ENCODE measurements around the gene DNAH12. TPM values are rescaled to one million over a fixed set of nuclear protein-coding genes. Genes with fewer than 3 reads are reported as not detected.

The DNAH12 gene
- total and polyA plus RNA-seq, 4 donors = 0.05 to 0.08 (median 0.08) TPM; not detected in 1

DNA sequence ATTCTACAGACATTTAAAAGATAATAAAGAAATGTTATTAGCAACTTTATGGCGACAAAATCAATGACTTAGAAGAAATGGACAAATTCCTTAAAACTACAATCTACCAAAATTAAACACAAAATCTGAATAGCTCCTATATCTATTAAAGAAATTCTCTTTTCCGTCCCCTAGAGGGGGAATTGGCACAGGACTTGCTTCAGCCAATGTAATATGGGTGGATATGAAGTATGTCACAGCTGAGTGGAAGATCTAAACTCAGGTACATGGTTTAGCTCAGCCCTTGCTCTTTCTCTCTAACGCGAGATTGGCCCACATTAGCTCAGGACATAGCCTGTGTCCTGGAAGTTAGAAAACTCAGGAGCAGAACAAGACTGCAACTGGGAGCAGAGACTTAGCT is 79.3 kb downstream of the DNAH12 start:
- Histone ChIP-seq H3K9ac (ENCODE audit: low read depth in 1 of 2, low read length in 2 of 2) (no peak overlapping the region), H3K4me3 (ENCODE audit: low read depth in 1 of 3, low read length in 3 of 3) (no peak overlapping the region), H3K9me3 (ENCODE audit: control insufficient read depth in 4 of 4, low read length in 3 of 4) (no peaks in the 10 kb centered on the region), H3K36me3 (ENCODE audit: control insufficient read depth in 4 of 4, insufficient read depth in 3 of 4, low read depth in 1 of 4, low read length in 3 of 4) (no peaks in the 10 kb centered on the region), H3K27ac (ENCODE audit: low read depth in 1 of 2, low read length in 2 of 2) (no peak overlapping the region), H3K27me3 (ENCODE audit: control insufficient read depth in 4 of 4, insufficient read depth in 4 of 4, low read length in 3 of 4) (no peaks in the 10 kb centered on the region), H3K4me1 (ENCODE audit: control insufficient read depth in 4 of 4, insufficient read depth in 4 of 4, low read length in 3 of 4) (no peaks in the 10 kb centered on the region)
- 81% methylated on average over 4 of the region's 4 CpGs for WGBS
- TF ChIP-seq, protein P1, sequence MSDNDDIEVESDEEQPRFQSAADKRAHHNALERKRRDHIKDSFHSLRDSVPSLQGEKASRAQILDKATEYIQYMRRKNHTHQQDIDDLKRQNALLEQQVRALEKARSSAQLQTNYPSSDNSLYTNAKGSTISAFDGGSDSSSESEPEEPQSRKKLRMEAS (IDR thresholded peaks at IDR 0.05) = no peak
- TF ChIP-seq RXRA (IDR thresholded peaks at IDR 0.05) (no peak), NR2F2 (IDR thresholded peaks at IDR 0.05) (no peak), GABPA (IDR thresholded peaks at IDR 0.05 in 1 of 2, conservative IDR thresholded peaks at IDR 0.05 in 1 of 2) (no peak), FOXA1 (IDR thresholded peaks at IDR 0.05) (no peak), EGR1 (IDR thresholded peaks at IDR 0.05; ENCODE audit: low read depth in 2 of 2) (no peak)
- DNase-seq (ENCODE audit: low spot score) = no peak

DNA sequence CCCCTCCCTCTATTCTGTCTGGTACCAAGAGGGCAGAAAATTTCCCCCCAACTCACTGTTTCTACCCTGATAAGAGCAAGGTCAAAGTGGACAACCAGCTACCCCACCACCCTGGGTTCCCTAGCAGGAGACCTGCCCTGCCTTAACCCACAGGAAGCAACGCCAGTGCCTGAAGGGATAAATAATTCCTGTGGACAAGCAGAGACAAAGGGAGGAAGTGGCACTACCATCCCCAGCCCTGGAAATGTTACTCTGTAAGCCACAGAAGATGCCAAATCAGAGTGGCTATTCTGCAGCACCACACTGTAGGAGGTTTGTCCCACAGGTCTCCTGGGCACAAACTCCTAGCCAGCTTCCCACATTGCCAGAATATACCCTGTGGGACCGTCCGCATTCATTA is 80.1 kb downstream of the DNAH12 start:
- Histone ChIP-seq H3K9me3 (ENCODE audit: control insufficient read depth in 4 of 4, low read length in 3 of 4) (no peaks in the 10 kb centered on the region), H3K27ac (ENCODE audit: low read depth in 1 of 2, low read length in 2 of 2) (no peak overlapping the region), H3K9ac (ENCODE audit: low read depth in 1 of 2, low read length in 2 of 2) (no peak overlapping the region), H3K27me3 (ENCODE audit: control insufficient read depth in 4 of 4, insufficient read depth in 4 of 4, low read length in 3 of 4) (no peaks in the 10 kb centered on the region), H3K4me3 (ENCODE audit: low read depth in 1 of 3, low read length in 3 of 3) (no peak overlapping the region), H3K36me3 (ENCODE audit: control insufficient read depth in 4 of 4, insufficient read depth in 3 of 4, low read depth in 1 of 4, low read length in 3 of 4) (no peaks in the 10 kb centered on the region), H3K4me1 (ENCODE audit: control insufficient read depth in 4 of 4, insufficient read depth in 4 of 4, low read length in 3 of 4) (no peaks in the 10 kb centered on the region)
- WGBS = 90% methylated on average over 3 of the region's 3 CpGs
- no peak for DNase-seq (ENCODE audit: low spot score)
- no peak for TF ChIP-seq FOXA1 (IDR thresholded peaks at IDR 0.05)
- no peak for TF ChIP-seq JUND (IDR thresholded peaks at IDR 0.05)
- no peak for TF ChIP-seq RAD21 (IDR thresholded peaks at IDR 0.05)
- TF ChIP-seq SP1 (IDR thresholded peaks at IDR 0.05) = no peak
- TF ChIP-seq, protein P2, sequence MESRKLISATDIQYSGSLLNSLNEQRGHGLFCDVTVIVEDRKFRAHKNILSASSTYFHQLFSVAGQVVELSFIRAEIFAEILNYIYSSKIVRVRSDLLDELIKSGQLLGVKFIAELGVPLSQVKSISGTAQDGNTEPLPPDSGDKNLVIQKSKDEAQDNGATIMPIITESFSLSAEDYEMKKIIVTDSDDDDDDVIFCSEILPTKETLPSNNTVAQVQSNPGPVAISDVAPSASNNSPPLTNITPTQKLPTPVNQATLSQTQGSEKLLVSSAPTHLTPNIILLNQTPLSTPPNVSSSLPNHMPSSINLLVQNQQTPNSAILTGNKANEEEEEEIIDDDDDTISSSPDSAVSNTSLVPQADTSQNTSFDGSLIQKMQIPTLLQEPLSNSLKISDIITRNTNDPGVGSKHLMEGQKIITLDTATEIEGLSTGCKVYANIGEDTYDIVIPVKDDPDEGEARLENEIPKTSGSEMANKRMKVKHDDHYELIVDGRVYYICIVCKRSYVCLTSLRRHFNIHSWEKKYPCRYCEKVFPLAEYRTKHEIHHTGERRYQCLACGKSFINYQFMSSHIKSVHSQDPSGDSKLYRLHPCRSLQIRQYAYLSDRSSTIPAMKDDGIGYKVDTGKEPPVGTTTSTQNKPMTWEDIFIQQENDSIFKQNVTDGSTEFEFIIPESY (IDR thresholded peaks at IDR 0.05) = no peak
- TF ChIP-seq FOXA2 (IDR thresholded peaks at IDR 0.05) = no peak
- TF ChIP-seq, protein P1 (IDR thresholded peaks at IDR 0.05) = no peak
- no peak for TF ChIP-seq YY1 (IDR thresholded peaks at IDR 0.05)
- TF ChIP-seq, protein P3, sequence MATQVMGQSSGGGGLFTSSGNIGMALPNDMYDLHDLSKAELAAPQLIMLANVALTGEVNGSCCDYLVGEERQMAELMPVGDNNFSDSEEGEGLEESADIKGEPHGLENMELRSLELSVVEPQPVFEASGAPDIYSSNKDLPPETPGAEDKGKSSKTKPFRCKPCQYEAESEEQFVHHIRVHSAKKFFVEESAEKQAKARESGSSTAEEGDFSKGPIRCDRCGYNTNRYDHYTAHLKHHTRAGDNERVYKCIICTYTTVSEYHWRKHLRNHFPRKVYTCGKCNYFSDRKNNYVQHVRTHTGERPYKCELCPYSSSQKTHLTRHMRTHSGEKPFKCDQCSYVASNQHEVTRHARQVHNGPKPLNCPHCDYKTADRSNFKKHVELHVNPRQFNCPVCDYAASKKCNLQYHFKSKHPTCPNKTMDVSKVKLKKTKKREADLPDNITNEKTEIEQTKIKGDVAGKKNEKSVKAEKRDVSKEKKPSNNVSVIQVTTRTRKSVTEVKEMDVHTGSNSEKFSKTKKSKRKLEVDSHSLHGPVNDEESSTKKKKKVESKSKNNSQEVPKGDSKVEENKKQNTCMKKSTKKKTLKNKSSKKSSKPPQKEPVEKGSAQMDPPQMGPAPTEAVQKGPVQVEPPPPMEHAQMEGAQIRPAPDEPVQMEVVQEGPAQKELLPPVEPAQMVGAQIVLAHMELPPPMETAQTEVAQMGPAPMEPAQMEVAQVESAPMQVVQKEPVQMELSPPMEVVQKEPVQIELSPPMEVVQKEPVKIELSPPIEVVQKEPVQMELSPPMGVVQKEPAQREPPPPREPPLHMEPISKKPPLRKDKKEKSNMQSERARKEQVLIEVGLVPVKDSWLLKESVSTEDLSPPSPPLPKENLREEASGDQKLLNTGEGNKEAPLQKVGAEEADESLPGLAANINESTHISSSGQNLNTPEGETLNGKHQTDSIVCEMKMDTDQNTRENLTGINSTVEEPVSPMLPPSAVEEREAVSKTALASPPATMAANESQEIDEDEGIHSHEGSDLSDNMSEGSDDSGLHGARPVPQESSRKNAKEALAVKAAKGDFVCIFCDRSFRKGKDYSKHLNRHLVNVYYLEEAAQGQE (IDR thresholded peaks at IDR 0.05) = no peak
- TF ChIP-seq TAF1 (conservative IDR thresholded peaks at IDR 0.05) = no peak
- TF ChIP-seq, protein P4, sequence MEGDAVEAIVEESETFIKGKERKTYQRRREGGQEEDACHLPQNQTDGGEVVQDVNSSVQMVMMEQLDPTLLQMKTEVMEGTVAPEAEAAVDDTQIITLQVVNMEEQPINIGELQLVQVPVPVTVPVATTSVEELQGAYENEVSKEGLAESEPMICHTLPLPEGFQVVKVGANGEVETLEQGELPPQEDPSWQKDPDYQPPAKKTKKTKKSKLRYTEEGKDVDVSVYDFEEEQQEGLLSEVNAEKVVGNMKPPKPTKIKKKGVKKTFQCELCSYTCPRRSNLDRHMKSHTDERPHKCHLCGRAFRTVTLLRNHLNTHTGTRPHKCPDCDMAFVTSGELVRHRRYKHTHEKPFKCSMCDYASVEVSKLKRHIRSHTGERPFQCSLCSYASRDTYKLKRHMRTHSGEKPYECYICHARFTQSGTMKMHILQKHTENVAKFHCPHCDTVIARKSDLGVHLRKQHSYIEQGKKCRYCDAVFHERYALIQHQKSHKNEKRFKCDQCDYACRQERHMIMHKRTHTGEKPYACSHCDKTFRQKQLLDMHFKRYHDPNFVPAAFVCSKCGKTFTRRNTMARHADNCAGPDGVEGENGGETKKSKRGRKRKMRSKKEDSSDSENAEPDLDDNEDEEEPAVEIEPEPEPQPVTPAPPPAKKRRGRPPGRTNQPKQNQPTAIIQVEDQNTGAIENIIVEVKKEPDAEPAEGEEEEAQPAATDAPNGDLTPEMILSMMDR (IDR thresholded peaks at IDR 0.05; ENCODE audit: low read depth, low read length, missing input control) = no peak
- TF ChIP-seq HNF4G (IDR thresholded peaks at IDR 0.05) = no peak
- no peak for TF ChIP-seq GABPA (IDR thresholded peaks at IDR 0.05 in 1 of 2, conservative IDR thresholded peaks at IDR 0.05 in 1 of 2)
- TF ChIP-seq RXRA (IDR thresholded peaks at IDR 0.05) = no peak
